Caco-2 (cell line): ENCODE measurements around the gene EML4. TPM values are rescaled to one million over a fixed set of nuclear protein-coding genes. Genes with fewer than 3 reads are reported as not detected.

Experiments used
- BruUV-seq: library from RNA; stranded (reverse); fragments of 400-500 nt; replicated peaks from 2 replicates; lab custom pipeline; 2021; lab: Mats Ljungman, UMichigan
- CTCF ChIA-PET: fragments of 300-600 bp; sonication (Branson Sonifier 250); formaldehyde crosslinking; loops from one replicate; lab custom pipeline; 2022; ENCODE audit warnings: antibody characterized with exemption; lab: Charles Lee
- POLR2A ChIA-PET: fragments of 300-600 bp; sonication (Branson Sonifier 250); formaldehyde crosslinking; loops from one replicate; lab custom pipeline; 2022; ENCODE audit warnings: antibody characterized with exemption; lab: Charles Lee
- DNase-seq, 2 experiments: peaks; one replicate each; pipeline versions ENCODE4 v3.0.0 to v3.0.0-alpha.2; 2020 to 2022
- H3K27me3 ChIP-seq: replicated peaks from 2 replicates; pipeline ENCODE4 v1.6.0; 2011; ENCODE audit warnings: low read length; ENCODE audit not compliant: control insufficient read depth, insufficient read depth
- H3K36me3 ChIP-seq: 2 replicates; pipeline ENCODE4 v1.5.1; 2011; ENCODE audit warnings: low read length; ENCODE audit not compliant: control insufficient read depth, insufficient read depth
- H3K4me1 ChIP-seq: fragments of 250-450 bp; sonication (Bioruptor Pico); 2 replicates; pipeline ENCODE4 v1.5.1; 2020; ENCODE audit warnings: mild to moderate bottlenecking
- H3K4me3 ChIP-seq: 2 replicates; pipeline ENCODE4 v1.5.1; 2011; ENCODE audit warnings: low read depth, mild to moderate bottlenecking, control low read depth, low read length
- H3K9me3 ChIP-seq: fragments of 250-450 bp; sonication (Bioruptor Pico); 2 replicates; pipeline ENCODE4 v1.5.1; 2020; ENCODE audit warnings: mild to moderate bottlenecking, moderate library complexity
- H3K27ac Mint-ChIP-seq: one replicate; pipeline ENCODE4 v1.8.0; 2022; ENCODE audit warnings: mixed read lengths; ENCODE audit not compliant: unreplicated experiment
- H3K27me3 Mint-ChIP-seq: one replicate; pipeline ENCODE4 v1.8.0; 2022; ENCODE audit warnings: mixed read lengths; ENCODE audit not compliant: insufficient read depth, unreplicated experiment
- H3K36me3 Mint-ChIP-seq: one replicate; pipeline ENCODE4 v1.8.0; 2022; ENCODE audit warnings: mild to moderate bottlenecking, mixed read lengths; ENCODE audit not compliant: insufficient read depth, unreplicated experiment
- H3K4me1 Mint-ChIP-seq: one replicate; pipeline ENCODE4 v1.8.0; 2022; ENCODE audit warnings: low read depth, mixed read lengths; ENCODE audit not compliant: unreplicated experiment
- H3K4me3 Mint-ChIP-seq: one replicate; pipeline ENCODE4 v1.8.0; 2022; ENCODE audit warnings: mild to moderate bottlenecking, moderate library complexity, mixed read lengths; ENCODE audit not compliant: unreplicated experiment
- H3K9me3 Mint-ChIP-seq: one replicate; pipeline ENCODE4 v1.8.0; 2022; ENCODE audit warnings: mixed read lengths; ENCODE audit not compliant: unreplicated experiment
- intact Hi-C: fragments of 100-400 bp; cut with micrococcal nuclease; formaldehyde crosslinking; loops from one replicate; pipeline ENCODE4 v1.10.0; 2022; ENCODE audit not compliant: unreplicated experiment
- total RNA-seq: library from RNA; stranded (reverse); gene quantifications from 2 replicates; pipeline ENCODE4 v1.2.3, GENCODE V29; 2022
- TF ChIP-seq, protein P1 (sequence below), 2 experiments: fragments of 200-600 bp in 1 of 2; IDR thresholded peaks; 1 replicate in 1 of 2; 2 replicates in 1 of 2; pipeline versions ENCODE4 v1.5.1 to v1.8.0; 2011 to 2022; ENCODE audit warnings: antibody characterized with exemption in 1 of 2, control low read depth in 1 of 2, inconsistent platforms in 1 of 2, low read depth in 1 of 2, low read length in 1 of 2, mild to moderate bottlenecking in 1 of 2, moderate library complexity in 1 of 2; ENCODE audit not compliant: insufficient read depth in 1 of 2, severe bottlenecking in 1 of 2, unreplicated experiment in 1 of 2

Gene EML4
- total RNA-seq, 1 experiment from 2014 or later = 125 TPM

DNA sequence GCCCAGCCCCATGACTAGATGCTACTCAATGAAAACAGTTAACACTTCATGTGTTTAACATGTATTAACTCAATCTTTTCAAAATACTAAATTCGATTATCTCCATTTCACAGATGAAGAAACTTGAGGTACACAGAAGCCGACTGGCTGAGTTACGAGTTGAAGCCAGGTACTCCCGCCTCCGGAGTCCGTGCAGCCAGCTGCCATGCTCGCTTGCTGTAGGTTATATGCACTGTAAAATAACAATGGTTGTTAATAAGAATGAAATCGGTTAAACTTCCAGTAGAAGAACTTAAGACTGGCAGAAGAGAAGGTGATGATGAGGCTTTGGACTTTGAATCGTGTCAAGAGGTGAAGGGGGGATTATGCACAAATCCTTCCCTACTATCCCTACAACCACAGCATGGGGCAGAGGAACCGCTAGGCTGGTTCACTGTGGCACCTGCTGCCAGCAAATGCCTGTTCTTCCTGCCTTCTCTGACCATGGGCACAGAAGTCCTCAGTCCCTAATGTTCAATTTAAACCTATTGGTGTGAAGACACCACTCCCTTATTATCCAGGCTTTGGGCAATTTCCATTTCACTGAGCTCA is 166.5 kb downstream of the EML4 start:
- no TSS peak for BruUV-seq
- no peaks in the 10 kb centered on the region for H3K9me3 Mint-ChIP-seq
- H3K36me3 Mint-ChIP-seq = peaks cover 97% of the 10 kb centered on the region

DNA sequence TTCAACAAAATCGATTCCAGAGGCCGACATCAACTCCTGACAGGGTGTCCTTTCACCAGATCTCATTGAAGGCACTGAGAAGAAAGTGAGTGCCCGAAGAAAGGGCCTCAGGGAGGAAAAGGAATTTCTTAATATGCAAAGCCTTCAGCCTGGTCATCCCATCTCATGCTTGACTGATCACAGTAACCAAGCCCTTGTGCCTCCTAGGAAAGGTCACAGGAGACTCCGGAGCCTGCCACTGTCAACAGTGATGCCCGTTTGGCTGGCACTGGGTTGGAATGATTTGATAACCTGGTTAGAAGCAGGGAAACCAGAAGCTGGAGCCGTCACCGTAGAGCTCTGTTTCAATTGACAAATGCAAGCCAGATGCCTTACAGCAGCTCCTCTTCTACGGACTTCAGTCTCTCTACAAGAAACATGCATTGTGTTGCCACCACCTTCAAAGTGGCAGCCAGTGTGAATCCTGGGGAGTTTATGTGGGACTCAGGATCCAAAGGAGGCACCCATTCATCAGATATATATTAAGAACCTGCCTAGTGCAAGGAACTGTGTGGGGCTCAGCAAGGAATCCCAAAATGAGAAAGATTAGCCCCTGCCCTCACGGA is 167.3 kb downstream of the EML4 start:
- peaks cover 4% of the 10 kb centered on the region for H3K36me3 ChIP-seq
- TF ChIP-seq, protein P1, sequence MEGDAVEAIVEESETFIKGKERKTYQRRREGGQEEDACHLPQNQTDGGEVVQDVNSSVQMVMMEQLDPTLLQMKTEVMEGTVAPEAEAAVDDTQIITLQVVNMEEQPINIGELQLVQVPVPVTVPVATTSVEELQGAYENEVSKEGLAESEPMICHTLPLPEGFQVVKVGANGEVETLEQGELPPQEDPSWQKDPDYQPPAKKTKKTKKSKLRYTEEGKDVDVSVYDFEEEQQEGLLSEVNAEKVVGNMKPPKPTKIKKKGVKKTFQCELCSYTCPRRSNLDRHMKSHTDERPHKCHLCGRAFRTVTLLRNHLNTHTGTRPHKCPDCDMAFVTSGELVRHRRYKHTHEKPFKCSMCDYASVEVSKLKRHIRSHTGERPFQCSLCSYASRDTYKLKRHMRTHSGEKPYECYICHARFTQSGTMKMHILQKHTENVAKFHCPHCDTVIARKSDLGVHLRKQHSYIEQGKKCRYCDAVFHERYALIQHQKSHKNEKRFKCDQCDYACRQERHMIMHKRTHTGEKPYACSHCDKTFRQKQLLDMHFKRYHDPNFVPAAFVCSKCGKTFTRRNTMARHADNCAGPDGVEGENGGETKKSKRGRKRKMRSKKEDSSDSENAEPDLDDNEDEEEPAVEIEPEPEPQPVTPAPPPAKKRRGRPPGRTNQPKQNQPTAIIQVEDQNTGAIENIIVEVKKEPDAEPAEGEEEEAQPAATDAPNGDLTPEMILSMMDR (IDR thresholded peaks at IDR 0.05; ENCODE audit: insufficient read depth in 1 of 2, low read depth in 1 of 2, low read length in 1 of 2, severe bottlenecking in 1 of 2, unreplicated experiment in 1 of 2) = no peak

More for the DNA sequence above, 166.5 kb downstream of the EML4 start:
- no peaks in the 10 kb centered on the region for H3K4me1 ChIP-seq
- peaks cover 4% of the 10 kb centered on the region for H3K36me3 ChIP-seq
- Mint-ChIP-seq H3K4me1 (no peaks in the 10 kb centered on the region), H3K27ac (no peak overlapping the region), H3K4me3 (no peak overlapping the region), H3K27me3 (no peaks in the 10 kb centered on the region)
- TF ChIP-seq, protein P1 (IDR thresholded peaks at IDR 0.05; ENCODE audit: insufficient read depth in 1 of 2, low read depth in 1 of 2, low read length in 1 of 2, severe bottlenecking in 1 of 2, unreplicated experiment in 1 of 2) = no peak
- ChIA-PET CTCF (no interaction called here), POLR2A (no interaction called here)
- intact Hi-C loops = no loop called here
- no peak for DNase-seq
- H3K9me3 ChIP-seq = no peaks in the 10 kb centered on the region
- no peaks in the 10 kb centered on the region for H3K27me3 ChIP-seq
- H3K4me3 ChIP-seq = no peak overlapping the region

DNA sequence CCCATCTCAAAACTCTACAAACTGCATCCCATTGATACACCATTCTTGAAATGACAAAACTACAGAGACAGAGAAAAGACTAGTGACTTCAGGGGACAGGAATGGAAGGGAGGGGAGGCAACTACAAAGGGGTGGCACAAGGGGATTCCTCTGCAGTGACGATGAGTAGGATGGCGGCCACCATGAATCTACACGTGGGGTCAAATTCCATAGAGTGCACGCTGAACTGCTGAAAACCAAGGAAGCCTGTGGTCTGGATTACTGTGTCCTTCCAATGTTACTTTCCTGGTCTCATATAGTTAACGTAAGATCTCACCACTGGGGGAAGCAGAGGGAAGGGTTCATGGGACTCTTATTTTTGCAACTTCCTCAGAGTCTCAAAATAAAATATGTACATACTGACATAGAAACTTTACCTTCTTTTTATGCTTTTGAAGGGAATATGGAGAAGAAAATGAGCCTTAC is 168.2 kb downstream of the EML4 start:
- H3K9me3 ChIP-seq = no peaks in the 10 kb centered on the region
- Mint-ChIP-seq H3K9me3 (no peaks in the 10 kb centered on the region), H3K4me1 (peaks cover 4% of the 10 kb centered on the region), H3K27ac (no peak overlapping the region), H3K27me3 (no peaks in the 10 kb centered on the region), H3K36me3 (peaks cover 96% of the 10 kb centered on the region), H3K4me3 (no peak overlapping the region)
- H3K4me3 ChIP-seq = no peak overlapping the region
- BruUV-seq = no TSS peak
- ChIA-PET CTCF (no interaction called here), POLR2A (no interaction called here)
- no peaks in the 10 kb centered on the region for H3K4me1 ChIP-seq
- intact Hi-C loops = no loop called here
- no peaks in the 10 kb centered on the region for H3K27me3 ChIP-seq
- TF ChIP-seq, protein P1 (IDR thresholded peaks at IDR 0.05; ENCODE audit: insufficient read depth in 1 of 2, low read depth in 1 of 2, low read length in 1 of 2, severe bottlenecking in 1 of 2, unreplicated experiment in 1 of 2) = peak in 1 of 2 experiments; percentile 20
- peaks cover 4% of the 10 kb centered on the region for H3K36me3 ChIP-seq
- no peak for DNase-seq

More for the DNA sequence above, 167.3 kb downstream of the EML4 start:
- H3K27me3 Mint-ChIP-seq = no peaks in the 10 kb centered on the region
- CTCF ChIA-PET = no interaction called here
- POLR2A ChIA-PET = no interaction called here
- no peaks in the 10 kb centered on the region for H3K9me3 Mint-ChIP-seq
- H3K9me3 ChIP-seq = no peaks in the 10 kb centered on the region
- no peaks in the 10 kb centered on the region for H3K4me1 ChIP-seq
- H3K36me3 Mint-ChIP-seq = peaks cover 96% of the 10 kb centered on the region
- H3K4me3 Mint-ChIP-seq = no peak overlapping the region
- intact Hi-C loops = no loop called here
- H3K4me1 Mint-ChIP-seq = no peaks in the 10 kb centered on the region
- no peak for DNase-seq
- no peak overlapping the region for H3K27ac Mint-ChIP-seq
- no TSS peak for BruUV-seq
- H3K27me3 ChIP-seq = no peaks in the 10 kb centered on the region
- no peak overlapping the region for H3K4me3 ChIP-seq
